ENCODE data around the gene ACBD6. TPM values are rescaled to one million over a fixed set of nuclear protein-coding genes. Genes with fewer than 3 reads are reported as not detected.

The ACBD6 gene
- total RNA-seq, 1 donor from 2014 or later, result 17.8 TPM

- intact Hi-C loops (cut with DNase I), result no loop called here
- no peak for DNase-seq (ENCODE audit: missing footprints)
Measured at GRCh38 chr1:180392020-180392419, 110.4 kb downstream of the ACBD6 start.

GRCh38 chr1:180387413-180387812 lies 115.0 kb downstream of the ACBD6 start:
- intact Hi-C loops (cut with DNase I), result no loop called here
- ATAC-seq (no peak), DNase-seq (ENCODE audit: missing footprints) (no peak)

More at GRCh38 chr1:180392020-180392419, 110.4 kb downstream of the ACBD6 start:
- ATAC-seq, result no peak

DNA sequence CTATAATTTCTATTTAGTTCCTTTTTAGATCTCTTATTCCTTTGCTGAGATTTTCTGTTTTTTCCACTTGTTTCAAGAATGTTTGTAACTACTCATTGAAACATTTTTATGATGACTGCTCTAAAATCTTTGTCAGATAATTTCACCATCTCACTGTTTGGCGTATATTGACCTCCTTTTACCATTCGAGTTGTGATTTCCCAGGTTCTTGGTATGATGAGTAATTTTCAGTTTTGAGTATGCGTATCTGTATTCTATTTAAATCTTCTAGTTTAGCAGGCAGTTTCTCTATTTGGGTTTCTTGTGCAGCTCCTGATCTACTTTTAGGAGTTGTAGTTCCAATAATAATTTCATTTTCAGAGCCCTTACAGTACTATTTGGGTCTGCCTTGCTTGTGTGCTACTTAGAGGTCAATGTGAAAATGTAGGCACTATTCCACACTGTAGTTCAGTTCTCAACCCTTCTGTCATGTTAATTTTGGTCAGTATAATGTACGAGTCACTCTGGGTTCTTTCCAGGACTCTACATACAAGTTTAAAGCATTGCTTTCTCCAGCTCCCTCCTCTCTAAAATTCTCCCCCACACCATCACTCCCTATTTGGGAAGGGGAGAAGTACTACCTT lies 115.5 kb downstream of the ACBD6 start:
- intact Hi-C loops (cut with DNase I), result no loop called here
- DNase-seq (ENCODE audit: missing footprints), result no peak
- ATAC-seq, result no peak

GRCh38 chr1:180385144-180385543 lies 117.2 kb downstream of the ACBD6 start:
- ATAC-seq (no peak), DNase-seq (ENCODE audit: missing footprints) (no peak)
- intact Hi-C loops (cut with DNase I), result no loop called here

DNA sequence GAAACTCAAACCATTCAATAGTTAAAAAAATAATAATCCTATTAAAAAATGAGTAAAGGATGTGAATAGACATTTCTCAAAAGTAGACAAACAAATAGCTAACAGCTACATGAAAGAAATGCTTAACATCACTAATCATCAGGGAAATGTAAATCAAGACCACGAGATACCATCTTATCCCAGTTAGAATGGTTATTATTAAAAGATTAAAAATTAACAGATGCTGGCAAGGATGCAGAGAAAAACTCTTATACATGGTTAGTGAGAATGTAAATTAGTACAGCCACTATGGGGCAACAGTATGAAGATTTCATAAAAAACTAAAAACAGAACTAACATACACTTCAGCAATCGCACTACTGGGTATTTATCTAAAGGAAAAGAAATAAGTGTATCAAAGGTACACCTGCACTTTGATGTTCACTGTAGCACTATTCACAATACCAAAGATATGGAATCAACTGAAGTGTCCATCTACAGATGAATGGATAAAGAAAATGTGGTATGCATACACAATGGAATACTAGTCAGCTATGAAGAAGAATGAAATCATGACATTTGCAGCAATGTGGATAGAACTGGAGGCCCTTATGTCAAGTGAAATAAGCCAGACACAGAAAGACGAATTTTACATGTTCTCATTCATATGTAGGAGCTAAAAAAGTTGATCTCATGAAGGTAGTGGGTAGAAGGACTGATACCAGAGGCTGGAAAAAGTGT lies 117.9 kb downstream of the ACBD6 start:
- ATAC-seq, result no peak
- DNase-seq (ENCODE audit: missing footprints), result no peak

GRCh38 chr1:180382326-180383115 lies 119.9 kb downstream of the ACBD6 start:
- ATAC-seq (no peak), DNase-seq (ENCODE audit: missing footprints) (no peak)

More for the DNA sequence above, 117.9 kb downstream of the ACBD6 start:
- intact Hi-C loops (cut with DNase I), result no loop called here

DNA sequence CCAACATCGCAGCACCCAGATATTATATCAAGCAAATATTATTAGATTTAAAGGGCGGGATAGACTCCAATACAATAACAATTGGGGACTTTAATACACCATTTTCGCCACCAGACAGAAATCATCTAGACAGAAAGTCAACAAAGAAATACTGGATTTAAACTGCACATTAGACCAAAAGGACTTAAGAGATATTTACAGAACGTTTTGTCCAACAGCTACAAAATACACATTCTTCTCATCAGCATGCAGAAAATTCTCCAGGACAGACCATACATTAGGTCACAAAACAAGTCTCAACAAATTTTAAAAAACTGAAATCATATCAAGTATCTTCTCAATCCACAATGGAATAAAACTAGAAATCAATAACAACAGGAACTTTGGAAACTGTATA lies 121.2 kb downstream of the ACBD6 start:
- no peak for ATAC-seq
- intact Hi-C loops (cut with DNase I), result no loop called here
- no peak for DNase-seq (ENCODE audit: missing footprints)

More at GRCh38 chr1:180382326-180383115, 119.9 kb downstream of the ACBD6 start:
- intact Hi-C loops (cut with DNase I), result no loop called here

- intact Hi-C loops (cut with DNase I), result no loop called here
Measured at GRCh38 chr1:180380259-180381183, 121.9 kb downstream of the ACBD6 start.

GRCh38 chr1:180376800-180377199 lies 125.6 kb downstream of the ACBD6 start:
- ATAC-seq (no peak), DNase-seq (ENCODE audit: missing footprints) (no peak)
- intact Hi-C loops (cut with DNase I), result no loop called here

More at GRCh38 chr1:180380259-180381183, 121.9 kb downstream of the ACBD6 start:
- ATAC-seq (no peak), DNase-seq (ENCODE audit: missing footprints) (no peak)

GRCh38 chr1:180376253-180376652 lies 126.1 kb downstream of the ACBD6 start:
- no peak for DNase-seq (ENCODE audit: missing footprints)
- ATAC-seq, result no peak
- intact Hi-C loops (cut with DNase I), result no loop called here

DNA sequence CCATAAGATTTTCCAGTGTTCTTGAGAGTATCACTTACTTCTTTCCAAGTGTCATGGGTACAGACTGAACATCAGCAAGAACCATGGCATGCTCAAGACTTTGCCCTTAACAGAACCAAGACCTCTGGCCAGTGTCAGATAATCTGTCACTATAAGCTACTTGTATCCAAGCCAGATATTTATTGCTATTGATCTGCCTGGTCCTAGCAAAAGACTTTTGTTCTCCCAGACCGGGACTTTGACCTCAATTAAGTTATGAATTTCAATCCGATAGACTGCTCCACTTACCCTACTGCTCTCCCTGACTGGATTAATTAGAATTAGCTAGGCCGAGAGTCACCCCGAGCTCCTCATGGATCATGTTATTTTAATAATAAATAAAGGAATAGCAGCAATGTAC lies 129.6 kb downstream of the ACBD6 start:
- ATAC-seq (no peak), DNase-seq (ENCODE audit: missing footprints) (no peak)
- intact Hi-C loops (cut with DNase I), result no loop called here

DNA sequence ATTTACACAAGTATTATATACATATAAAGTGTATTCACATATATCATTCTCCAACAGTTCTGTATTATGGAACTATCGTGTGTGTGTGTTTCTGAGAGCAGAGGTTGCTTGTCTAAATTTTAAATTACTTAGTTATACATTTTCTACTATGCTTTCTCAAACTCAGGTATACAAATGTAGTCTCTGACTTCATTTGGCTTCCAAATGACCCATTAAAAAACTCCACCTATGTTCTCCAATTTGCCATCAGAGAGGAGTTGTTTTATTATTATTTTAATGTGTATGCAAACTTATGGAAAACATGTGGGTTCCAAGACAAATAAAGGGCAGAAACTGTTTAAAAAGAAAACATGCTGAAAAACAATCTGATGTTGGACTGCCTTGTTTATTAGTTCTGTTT lies 131.8 kb downstream of the ACBD6 start:
- ATAC-seq (no peak), DNase-seq (ENCODE audit: missing footprints) (no peak)
- intact Hi-C loops (cut with DNase I), result no loop called here

DNA sequence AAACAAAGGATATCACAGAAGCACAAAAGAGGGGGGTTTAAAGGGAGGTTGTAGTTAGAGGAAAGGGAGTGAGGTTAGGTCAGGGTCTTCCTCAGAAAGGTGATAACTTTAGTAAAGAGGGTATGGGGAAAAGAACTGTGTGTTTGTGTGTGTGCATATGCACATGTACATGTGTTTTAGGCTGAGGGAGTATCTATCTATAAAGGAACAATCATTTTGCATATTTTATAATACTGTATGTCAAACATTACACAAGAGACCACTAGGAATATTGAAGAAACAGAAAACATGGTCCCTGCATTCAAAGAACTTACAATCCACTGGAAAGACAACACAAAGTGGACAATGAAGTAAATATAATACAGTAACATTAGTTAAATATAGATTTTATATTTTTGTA lies 132.2 kb downstream of the ACBD6 start:
- ATAC-seq (no peak), DNase-seq (ENCODE audit: missing footprints) (no peak)
- intact Hi-C loops (cut with DNase I), result no loop called here

DNA sequence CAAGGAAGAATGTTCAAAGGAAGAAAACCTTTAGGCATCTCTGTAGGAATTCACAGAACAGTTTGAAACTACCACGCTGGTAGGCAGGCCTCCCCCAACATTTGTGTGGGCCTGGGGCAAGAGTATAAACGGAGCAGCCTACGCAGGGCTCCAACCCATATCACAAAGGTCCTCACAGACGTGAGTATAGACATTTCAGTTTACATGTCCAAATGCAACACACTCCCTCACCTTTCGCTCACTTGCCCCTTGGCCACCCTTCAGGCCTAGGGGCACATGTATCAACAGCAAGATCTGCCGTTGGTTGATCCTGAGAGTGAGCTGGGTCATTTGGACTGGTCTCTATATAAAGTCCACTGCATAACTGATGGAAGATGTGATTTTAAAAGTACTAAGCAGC lies 133.3 kb downstream of the ACBD6 start:
- no peak for ATAC-seq
- intact Hi-C loops (cut with DNase I), result no loop called here
- no peak for DNase-seq (ENCODE audit: missing footprints)

DNA sequence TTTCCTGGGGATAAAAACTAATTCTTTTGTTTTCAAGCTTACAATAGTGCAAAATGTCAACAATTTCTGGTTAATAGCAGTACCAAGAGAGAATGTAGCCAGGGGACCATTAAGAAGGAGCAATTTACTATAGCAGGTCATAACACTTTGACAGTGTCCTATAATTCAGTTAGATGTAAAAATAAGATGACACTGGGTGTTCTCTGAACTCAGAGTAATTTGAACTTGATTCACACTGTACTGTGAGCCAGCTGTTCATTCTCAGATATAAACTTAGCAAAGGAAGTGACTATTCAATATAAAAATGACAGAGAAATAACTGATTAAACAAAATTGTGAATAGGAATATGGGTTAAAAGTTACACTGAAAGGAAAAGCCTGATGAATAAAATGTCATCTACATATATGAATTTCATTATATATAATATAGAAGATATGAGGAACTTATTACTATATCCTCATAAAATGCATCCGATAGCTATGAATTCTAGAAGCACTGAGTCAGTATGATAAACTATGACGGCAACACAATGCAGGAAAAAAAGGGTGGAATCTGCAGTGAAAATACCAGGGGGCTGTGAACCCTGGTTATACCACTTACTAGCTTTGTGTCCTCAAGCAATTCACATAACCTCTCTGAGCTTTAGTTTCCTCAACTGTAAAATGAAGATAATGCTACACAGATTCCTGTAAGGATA lies 135.9 kb downstream of the ACBD6 start:
- intact Hi-C loops (cut with DNase I), result no loop called here
- no peak for ATAC-seq
- DNase-seq (ENCODE audit: missing footprints), result no peak

GRCh38 chr1:180365039-180365438 lies 137.3 kb downstream of the ACBD6 start:
- no peak for ATAC-seq
- intact Hi-C loops (cut with DNase I), result no loop called here
- DNase-seq (ENCODE audit: missing footprints), result no peak

DNA sequence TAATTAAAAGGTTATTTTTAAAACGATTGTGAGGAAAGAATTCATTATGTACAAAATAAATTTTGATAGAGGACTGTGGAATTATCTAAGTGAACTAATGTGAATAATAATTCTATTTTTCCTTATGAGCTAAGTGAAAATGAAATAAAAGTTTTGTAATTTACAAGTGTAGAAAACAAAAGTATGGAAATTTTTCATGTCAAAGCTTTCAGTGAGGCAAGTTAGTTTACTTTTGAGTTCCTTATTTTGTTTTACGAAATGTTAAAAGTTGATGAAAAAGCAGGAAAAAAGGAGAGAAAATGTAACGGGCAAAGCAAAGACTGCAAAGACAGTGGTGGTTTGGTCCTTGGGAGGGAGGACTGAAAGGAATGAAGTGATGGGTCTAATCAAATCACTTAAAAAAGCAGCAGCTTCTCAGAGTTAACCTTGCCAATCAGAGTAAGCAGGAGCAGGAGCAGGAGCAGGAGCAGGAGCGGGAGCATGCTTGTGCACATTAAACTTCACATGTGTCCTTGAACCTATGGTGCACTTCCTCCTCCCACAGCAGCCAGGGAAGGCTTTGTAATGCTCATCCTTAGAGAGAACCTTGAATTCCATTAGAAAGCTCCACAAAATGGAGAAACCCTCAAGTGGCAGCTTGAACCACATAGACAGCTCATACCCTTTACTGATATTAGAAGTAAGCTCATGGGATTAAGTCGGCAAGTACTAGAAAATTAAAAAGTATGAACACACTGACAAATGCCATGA lies 139.0 kb downstream of the ACBD6 start:
- ATAC-seq, result no peak
- DNase-seq (ENCODE audit: missing footprints), result no peak
- intact Hi-C loops (cut with DNase I), result no loop called here

Measured in Right ventricle myocardium inferior (tissue), 1 donor.